ENCODE results near the gene PRMT3. TPM values are rescaled to one million over a fixed set of nuclear protein-coding genes. Genes with fewer than 3 reads are reported as not detected.
A peak's percentile ranks its signal among the peaks of the same experiment; 100 is the strongest.

PRMT3 gene
- total RNA-seq: 10 to 100 TPM; 14.9 to 15.6 TPM

DNA sequence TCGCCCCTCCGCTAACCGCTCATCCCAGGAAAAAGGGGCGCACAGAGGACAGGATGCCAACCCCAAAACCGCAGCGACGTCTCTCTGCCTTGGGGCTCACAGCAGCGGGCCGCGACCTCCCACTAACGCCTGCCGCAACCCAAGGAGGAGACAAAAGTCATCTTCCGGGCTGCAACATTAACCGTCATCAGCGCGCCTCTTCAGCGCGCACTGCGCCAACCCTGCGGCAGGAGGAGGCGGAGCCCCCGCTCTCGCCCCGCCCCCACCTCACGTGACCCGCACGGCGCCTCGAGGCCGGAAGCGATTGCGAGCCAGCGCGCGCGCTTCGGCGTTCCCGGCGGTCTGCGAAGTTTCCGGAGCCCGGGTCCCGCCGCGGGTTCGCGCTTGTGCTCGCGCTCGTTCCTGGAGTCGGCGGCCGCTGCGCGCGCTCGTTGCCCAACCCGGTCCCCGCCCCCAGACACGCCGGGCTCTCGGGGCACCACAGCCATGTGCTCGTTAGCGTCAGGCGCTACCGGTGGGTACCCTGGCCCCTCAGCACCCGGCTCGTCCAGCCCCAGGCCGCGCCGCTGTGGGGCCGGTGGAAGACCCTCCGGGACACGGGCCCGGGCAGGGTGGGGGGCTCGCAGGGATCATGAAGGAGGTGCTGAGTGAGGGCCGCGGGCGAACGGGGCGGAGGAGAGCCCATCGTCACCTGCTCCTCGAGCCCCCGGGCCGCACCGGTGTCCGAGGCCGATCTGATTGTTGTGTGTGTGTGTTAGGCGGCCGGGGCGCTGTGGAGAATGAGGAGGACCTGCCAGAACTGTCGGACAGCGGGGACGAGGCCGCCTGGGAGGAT lies at the start of gene PRMT3:
Gene PRMT3 (plus strand): TSS at position 456 of the 835 bp plus-strand sequence. CDS start 31 bp downstream, at position 487.
- CTCF ChIA-PET: interaction anchor here (0.8 to 2.0 kb wide), 7 partner anchors 9 to 24 kb away, joined by 4 to 10 read pairs (median 5); partner anchors contain the start of gene HTATIP2
- H3K4me3 Mint-ChIP-seq: peak within 1 kb of the TSS; percentile 83
- no peaks in the 10 kb centered on the region for H3K27me3 Mint-ChIP-seq
- H3K4me1 Mint-ChIP-seq: peaks cover 43% of the 10 kb centered on the region
- POLR2A ChIA-PET: interaction anchor here (0.7 to 1.7 kb wide), 7 partner anchors 10 to 23 kb away, joined by 3 to 10 read pairs (median 5); partner anchors contain the start of gene HTATIP2
- peak; percentile 97 for DNase-seq
- H3K9me3 Mint-ChIP-seq: no peaks in the 10 kb centered on the region
- H3K36me3 Mint-ChIP-seq (ENCODE audit: low read depth): peaks cover 27% of the 10 kb centered on the region
- peak within 1 kb of the TSS; percentile 100 for H3K27ac Mint-ChIP-seq

- POLR2A ChIA-PET: no interaction called here
- no peak overlapping the region for H3K4me3 Mint-ChIP-seq
Observed at GRCh38 chr11:20342347-20343141, 45.0 kb upstream of the PRMT3 start.

DNA sequence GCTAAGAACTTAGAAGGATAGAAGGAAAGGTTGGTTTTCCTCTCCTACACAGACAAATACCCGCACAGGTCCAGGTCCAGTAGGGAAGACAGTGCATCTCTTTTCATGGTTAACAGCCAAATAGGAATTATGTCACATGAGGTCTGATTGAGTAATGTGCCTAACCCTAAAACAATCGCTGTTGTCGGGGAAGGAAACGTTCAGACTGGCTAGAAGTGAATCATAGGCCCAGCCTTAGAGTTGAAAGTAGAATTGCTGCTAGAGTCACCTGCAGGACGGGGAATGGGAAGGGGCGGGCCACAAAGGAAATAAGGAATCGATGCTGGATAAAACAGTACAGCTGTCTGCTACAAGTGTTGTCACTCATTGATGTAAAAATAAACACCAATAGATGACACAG lies 36.4 kb upstream of the PRMT3 start:
- Mint-ChIP-seq H3K4me1 (peaks cover 3% of the 10 kb centered on the region), H3K36me3 (ENCODE audit: low read depth) (no peaks in the 10 kb centered on the region), H3K4me3 (no peak overlapping the region), H3K9me3 (no peaks in the 10 kb centered on the region), H3K27me3 (peaks cover 28% of the 10 kb centered on the region), H3K27ac (no peak overlapping the region)
- CTCF ChIA-PET: interaction anchor here (1.3 to 13.9 kb wide), 3 partner anchors 17 to 224 kb away, joined by 3 to 114 read pairs (median 5); no protein-coding TSS in a partner anchor
- no peak for DNase-seq
- POLR2A ChIA-PET: no interaction called here

More at GRCh38 chr11:20342347-20343141, 45.0 kb upstream of the PRMT3 start:
- no peaks in the 10 kb centered on the region for H3K36me3 Mint-ChIP-seq (ENCODE audit: low read depth)
- CTCF ChIA-PET: no interaction called here
- no peaks in the 10 kb centered on the region for H3K9me3 Mint-ChIP-seq
- H3K27me3 Mint-ChIP-seq: peaks cover 75% of the 10 kb centered on the region
- no peaks in the 10 kb centered on the region for H3K4me1 Mint-ChIP-seq
- no peak overlapping the region for H3K27ac Mint-ChIP-seq
- DNase-seq: no peak

- CTCF ChIA-PET: interaction anchor here (0.7 to 13.9 kb wide), 6 partner anchors 16 to 225 kb away, joined by 3 to 114 read pairs (median 4); no protein-coding TSS in a partner anchor
- no peaks in the 10 kb centered on the region for H3K36me3 Mint-ChIP-seq (ENCODE audit: low read depth)
- no peak overlapping the region for H3K27ac Mint-ChIP-seq
- peaks cover 22% of the 10 kb centered on the region for H3K27me3 Mint-ChIP-seq
- DNase-seq: no peak
- no peaks in the 10 kb centered on the region for H3K9me3 Mint-ChIP-seq
- POLR2A ChIA-PET: interaction anchor here (1.7 kb wide), 1 partner anchor 12 kb away, joined by 6 read pairs; the partner anchor contains the start of gene HTATIP2
- no peak overlapping the region for H3K4me3 Mint-ChIP-seq
- peaks cover 3% of the 10 kb centered on the region for H3K4me1 Mint-ChIP-seq
Observed at GRCh38 chr11:20351751-20352262, 35.7 kb upstream of the PRMT3 start.

DNA sequence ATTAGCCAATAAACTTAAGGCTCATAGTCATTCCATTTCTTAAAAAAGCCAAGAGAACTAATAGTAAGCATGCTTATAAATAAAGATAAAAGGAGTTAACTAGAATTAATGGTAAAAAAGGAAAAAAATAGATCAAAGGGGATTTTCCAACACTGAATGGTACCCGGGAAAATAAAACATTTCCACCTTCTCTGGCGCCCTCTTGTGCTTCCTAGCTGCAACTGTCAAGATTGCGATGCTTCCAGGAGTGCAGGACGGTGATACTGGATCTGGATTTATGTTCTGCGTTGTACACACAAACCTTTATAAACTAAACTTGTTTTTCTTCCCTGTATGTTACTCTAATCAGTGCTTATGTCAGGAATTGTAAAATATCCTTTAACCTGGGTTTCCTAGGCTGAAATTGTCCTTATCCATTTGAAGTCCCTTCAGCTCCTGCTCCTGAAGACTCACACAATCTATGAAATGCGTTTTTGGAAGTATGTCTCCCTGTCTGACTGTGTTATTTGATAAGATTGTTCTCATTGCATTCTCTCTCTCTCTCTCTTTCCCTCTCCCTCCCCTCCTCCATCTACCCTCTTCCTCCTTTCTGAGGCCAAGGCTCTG lies 33.6 kb upstream of the PRMT3 start:
- DNase-seq: no peak
- Mint-ChIP-seq H3K4me1 (peaks cover 3% of the 10 kb centered on the region), H3K27me3 (peaks cover 7% of the 10 kb centered on the region), H3K27ac (no peak overlapping the region), H3K9me3 (no peaks in the 10 kb centered on the region), H3K36me3 (ENCODE audit: low read depth) (no peaks in the 10 kb centered on the region), H3K4me3 (no peak overlapping the region)
- ChIA-PET CTCF (interaction anchor here (0.7 to 13.9 kb wide), 8 partner anchors 8 to 403 kb away, joined by 3 to 114 read pairs (median 14); partner anchors contain the start of gene HTATIP2), POLR2A (interaction anchor here (1.4 kb wide), 1 partner anchor 10 kb away, joined by 6 read pairs; the partner anchor contains the start of gene HTATIP2)

DNA sequence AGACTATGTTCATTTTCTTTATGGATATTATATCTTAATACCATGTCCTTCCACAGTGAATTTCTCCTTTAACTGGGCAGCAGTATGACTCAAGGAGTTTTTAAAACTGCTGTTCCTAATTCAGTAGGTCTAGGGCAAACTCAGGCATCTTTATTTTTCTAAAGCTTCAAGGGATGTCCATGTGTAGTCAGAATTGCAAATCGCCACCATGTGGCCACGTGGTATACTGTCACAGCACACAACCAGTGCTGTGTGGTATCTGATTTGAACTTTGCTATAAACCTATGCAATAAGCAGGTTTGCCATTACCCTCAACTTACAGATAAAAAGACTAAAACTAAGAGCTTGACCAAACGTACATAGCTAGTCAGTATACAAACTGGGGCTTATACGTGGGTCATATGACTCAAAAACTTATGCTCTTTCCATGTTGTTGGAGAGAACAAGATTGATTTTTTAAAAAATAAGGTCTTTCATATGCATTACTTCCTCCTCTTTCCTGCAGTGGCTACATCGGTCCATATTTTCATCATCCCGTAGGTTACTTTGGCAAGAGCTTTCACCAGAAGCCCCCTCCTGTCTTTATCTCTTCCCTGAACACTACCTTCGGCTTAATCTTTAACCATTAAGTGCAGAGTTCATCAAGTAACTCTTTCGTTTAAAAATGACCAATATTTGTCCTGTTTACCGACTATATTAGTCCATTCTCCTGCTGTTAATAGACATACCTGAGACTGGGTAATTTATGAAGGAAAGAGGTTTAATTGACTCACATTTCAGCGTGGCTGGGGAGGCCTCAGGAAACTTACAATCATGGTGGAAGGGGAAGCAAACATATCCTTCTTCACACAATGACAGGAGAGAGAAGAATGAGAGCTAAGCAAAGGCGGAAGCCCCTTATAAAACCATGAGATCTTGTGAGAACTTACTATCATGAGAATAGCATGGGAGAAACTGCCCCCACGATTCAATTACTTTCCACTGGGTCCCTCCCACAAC lies 32.0 kb upstream of the PRMT3 start:
- H3K27ac Mint-ChIP-seq: no peak overlapping the region
- peak; percentile 52 for DNase-seq
- H3K27me3 Mint-ChIP-seq: peaks cover 7% of the 10 kb centered on the region
- H3K4me3 Mint-ChIP-seq: no peak overlapping the region
- ChIA-PET POLR2A (interaction anchor here (1.1 kb wide), 1 partner anchor 8 kb away, joined by 3 read pairs; the partner anchor contains the start of gene HTATIP2), CTCF (interaction anchor here (1.2 to 13.9 kb wide), 8 partner anchors 8 to 228 kb away, joined by 3 to 114 read pairs (median 14); partner anchors contain the start of gene HTATIP2)
- no peaks in the 10 kb centered on the region for H3K36me3 Mint-ChIP-seq (ENCODE audit: low read depth)
- no peaks in the 10 kb centered on the region for H3K9me3 Mint-ChIP-seq
- H3K4me1 Mint-ChIP-seq: peaks cover 5% of the 10 kb centered on the region

- POLR2A ChIA-PET: no interaction called here
Observed at GRCh38 chr11:20357150-20357549, 30.4 kb upstream of the PRMT3 start.

GRCh38 chr11:20360650-20361049 lies 26.9 kb upstream of the PRMT3 start:
- peak; percentile 25 for DNase-seq
- H3K27me3 Mint-ChIP-seq: peaks cover 2% of the 10 kb centered on the region
- H3K4me3 Mint-ChIP-seq: no peak overlapping the region
- peaks cover 36% of the 10 kb centered on the region for H3K4me1 Mint-ChIP-seq
- H3K27ac Mint-ChIP-seq: no peak overlapping the region
- ChIA-PET CTCF (interaction anchor here (0.6 to 13.9 kb wide), 3 partner anchors 44 to 233 kb away, joined by 4 to 114 read pairs (median 4); no protein-coding TSS in a partner anchor), POLR2A (no interaction called here)
- H3K9me3 Mint-ChIP-seq: no peaks in the 10 kb centered on the region
- H3K36me3 Mint-ChIP-seq (ENCODE audit: low read depth): peaks cover 10% of the 10 kb centered on the region

More at GRCh38 chr11:20357150-20357549, 30.4 kb upstream of the PRMT3 start:
- Mint-ChIP-seq H3K36me3 (ENCODE audit: low read depth) (no peaks in the 10 kb centered on the region), H3K4me1 (peaks cover 8% of the 10 kb centered on the region), H3K27me3 (peaks cover 2% of the 10 kb centered on the region), H3K4me3 (no peak overlapping the region), H3K9me3 (no peaks in the 10 kb centered on the region), H3K27ac (no peak overlapping the region)
- DNase-seq: no peak
- CTCF ChIA-PET: interaction anchor here (13.9 kb wide), 1 partner anchor 230 kb away, joined by 114 read pairs; no protein-coding TSS in a partner anchor

GRCh38 chr11:20362481-20362880 lies 25.0 kb upstream of the PRMT3 start:
- H3K4me1 Mint-ChIP-seq: peaks cover 51% of the 10 kb centered on the region
- H3K9me3 Mint-ChIP-seq: no peaks in the 10 kb centered on the region
- H3K4me3 Mint-ChIP-seq: peak overlapping the region; percentile 81
- no peak for DNase-seq
- peaks cover 19% of the 10 kb centered on the region for H3K36me3 Mint-ChIP-seq (ENCODE audit: low read depth)
- POLR2A ChIA-PET: interaction anchor here (0.9 to 1.1 kb wide), 2 partner anchors 10 to 26 kb away, joined by 3 read pairs; no protein-coding TSS in a partner anchor
- H3K27ac Mint-ChIP-seq: peak overlapping the region; percentile 76
- no peaks in the 10 kb centered on the region for H3K27me3 Mint-ChIP-seq
- CTCF ChIA-PET: interaction anchor here (3.0 kb wide), 1 partner anchor 8 kb away, joined by 16 read pairs; no protein-coding TSS in a partner anchor

- peak overlapping the region; percentile 76 for H3K27ac Mint-ChIP-seq
- H3K4me1 Mint-ChIP-seq: peaks cover 55% of the 10 kb centered on the region
- peaks cover 22% of the 10 kb centered on the region for H3K36me3 Mint-ChIP-seq (ENCODE audit: low read depth)
- ChIA-PET CTCF (interaction anchor here (1.4 to 3.0 kb wide), 2 partner anchors 8 to 24 kb away, joined by 8 to 16 read pairs; partner anchors contain the start of gene PRMT3), POLR2A (interaction anchor here (0.9 to 2.2 kb wide), 8 partner anchors 9 to 25 kb away, joined by 3 to 10 read pairs (median 6); no protein-coding TSS in a partner anchor)
- no peak for DNase-seq
- no peaks in the 10 kb centered on the region for H3K9me3 Mint-ChIP-seq
- no peaks in the 10 kb centered on the region for H3K27me3 Mint-ChIP-seq
- peak overlapping the region; percentile 81 for H3K4me3 Mint-ChIP-seq
Observed at GRCh38 chr11:20363149-20363499, 24.4 kb upstream of the PRMT3 start.
